AG04450 (cell line): ENCODE measurements around the gene ENOX1. TPM values are rescaled to one million over a fixed set of nuclear protein-coding genes. Genes with fewer than 3 reads are reported as not detected.

Source experiments
- CTCF ChIA-PET: fragments of 300-600, 350-600 bp; formaldehyde crosslinking; extraction: SDS; loops from one replicate; lab custom pipeline; 2022; ENCODE audit warnings: antibody characterized with exemption, inconsistent platforms; lab: Charles Lee
- POLR2A ChIA-PET: fragments of 350-600 bp; formaldehyde crosslinking; extraction: SDS; loops from one replicate; lab custom pipeline; 2021; ENCODE audit warnings: antibody characterized with exemption, inconsistent platforms; lab: Yijun Ruan, JAX
- DNase-seq: peaks from one replicate; pipeline ENCODE4 v3.0.0-alpha.2; 2011; ENCODE audit warnings: low read depth, low spot score
- H3K27ac ChIP-seq: one replicate; pipeline ENCODE4 v1.5.1; 2012; ENCODE audit warnings: low read depth, low read length, control low read depth
- H3K27me3 ChIP-seq: one replicate; pipeline ENCODE4 v1.6.0; 2012; ENCODE audit warnings: low read length; ENCODE audit not compliant: control insufficient read depth, insufficient read depth
- H3K4me3 ChIP-seq: 2 replicates; pipeline ENCODE4 v1.5.1; 2011; ENCODE audit warnings: mild to moderate bottlenecking, low read depth, low read length, control low read depth
- H3K9me3 ChIP-seq: 2 replicates; pipeline ENCODE4 v1.5.1; 2012; ENCODE audit warnings: low read length; ENCODE audit not compliant: control insufficient read depth, insufficient read depth
- polyA plus RNA-seq: library from polyadenylated mRNA; depleted of rRNA; stranded (reverse); fragments of >200 nt; gene quantifications from 2 replicates; pipeline ENCODE4 v1.2.3, GENCODE V29; 2011
- TF ChIP-seq, protein P1 (sequence below): IDR thresholded peaks from 2 replicates; pipeline ENCODE4 v1.5.1; 2011; ENCODE audit warnings: low read depth, low read length, control low read depth, inconsistent platforms

Gene ENOX1
- polyA plus RNA-seq, 1 experiment = 3.9 TPM

DNA sequence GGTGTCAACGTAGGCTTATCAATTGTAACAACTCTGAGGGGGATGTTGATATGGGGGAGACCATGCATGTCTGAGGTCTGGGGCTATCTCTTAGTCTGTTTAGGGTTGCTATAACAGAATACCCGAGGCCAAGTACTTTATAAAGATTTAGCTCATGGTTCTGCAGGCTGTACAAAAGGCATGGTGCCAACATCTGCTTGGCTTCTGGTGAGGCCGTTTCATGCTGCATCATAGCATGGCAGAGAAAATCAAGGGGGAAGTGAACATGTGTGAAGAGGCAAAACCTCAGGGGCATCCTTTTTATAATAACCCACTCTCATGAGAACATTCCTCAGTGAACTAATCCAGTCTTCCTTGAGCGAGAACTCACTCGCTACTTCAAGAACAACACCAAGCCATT, 353.8 kb downstream of the ENOX1 start:
- Histone ChIP-seq H3K9me3 (no peaks in the 10 kb centered on the region), H3K4me3 (no peak overlapping the region), H3K27me3 (no peaks in the 10 kb centered on the region), H3K27ac (no peak overlapping the region)
- no peak for DNase-seq
- ChIA-PET POLR2A (interaction anchor here (0.5 kb wide), 1 partner anchor 12 kb away, joined by 5 read pairs; no protein-coding TSS in a partner anchor), CTCF (no interaction called here)
- TF ChIP-seq, protein P1, sequence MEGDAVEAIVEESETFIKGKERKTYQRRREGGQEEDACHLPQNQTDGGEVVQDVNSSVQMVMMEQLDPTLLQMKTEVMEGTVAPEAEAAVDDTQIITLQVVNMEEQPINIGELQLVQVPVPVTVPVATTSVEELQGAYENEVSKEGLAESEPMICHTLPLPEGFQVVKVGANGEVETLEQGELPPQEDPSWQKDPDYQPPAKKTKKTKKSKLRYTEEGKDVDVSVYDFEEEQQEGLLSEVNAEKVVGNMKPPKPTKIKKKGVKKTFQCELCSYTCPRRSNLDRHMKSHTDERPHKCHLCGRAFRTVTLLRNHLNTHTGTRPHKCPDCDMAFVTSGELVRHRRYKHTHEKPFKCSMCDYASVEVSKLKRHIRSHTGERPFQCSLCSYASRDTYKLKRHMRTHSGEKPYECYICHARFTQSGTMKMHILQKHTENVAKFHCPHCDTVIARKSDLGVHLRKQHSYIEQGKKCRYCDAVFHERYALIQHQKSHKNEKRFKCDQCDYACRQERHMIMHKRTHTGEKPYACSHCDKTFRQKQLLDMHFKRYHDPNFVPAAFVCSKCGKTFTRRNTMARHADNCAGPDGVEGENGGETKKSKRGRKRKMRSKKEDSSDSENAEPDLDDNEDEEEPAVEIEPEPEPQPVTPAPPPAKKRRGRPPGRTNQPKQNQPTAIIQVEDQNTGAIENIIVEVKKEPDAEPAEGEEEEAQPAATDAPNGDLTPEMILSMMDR = no peak

DNA sequence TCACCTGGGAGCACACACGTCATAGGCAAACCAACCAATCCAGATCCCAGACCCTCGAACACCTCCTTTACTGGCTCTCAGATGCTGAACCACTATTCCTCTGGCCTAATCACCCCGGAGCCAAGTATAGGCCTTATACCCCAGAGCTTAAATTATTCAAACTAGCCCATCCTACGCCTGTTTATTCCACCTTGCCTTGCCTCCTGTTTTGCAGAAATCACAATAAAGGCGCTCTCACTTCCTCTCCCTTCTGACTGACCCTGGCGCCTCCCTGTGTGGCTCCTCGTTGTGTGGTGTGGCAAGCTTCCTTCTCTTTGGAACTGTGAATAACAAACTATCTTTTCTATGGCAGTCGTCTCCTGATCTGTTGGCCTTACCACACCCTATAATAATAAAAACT, 354.9 kb downstream of the ENOX1 start:
- TF ChIP-seq, protein P1 = no peak
- DNase-seq = no peak
- no peak overlapping the region for H3K27ac ChIP-seq
- POLR2A ChIA-PET = no interaction called here
- no peak overlapping the region for H3K4me3 ChIP-seq
- no peaks in the 10 kb centered on the region for H3K27me3 ChIP-seq
- no peaks in the 10 kb centered on the region for H3K9me3 ChIP-seq
- CTCF ChIA-PET = no interaction called here

DNA sequence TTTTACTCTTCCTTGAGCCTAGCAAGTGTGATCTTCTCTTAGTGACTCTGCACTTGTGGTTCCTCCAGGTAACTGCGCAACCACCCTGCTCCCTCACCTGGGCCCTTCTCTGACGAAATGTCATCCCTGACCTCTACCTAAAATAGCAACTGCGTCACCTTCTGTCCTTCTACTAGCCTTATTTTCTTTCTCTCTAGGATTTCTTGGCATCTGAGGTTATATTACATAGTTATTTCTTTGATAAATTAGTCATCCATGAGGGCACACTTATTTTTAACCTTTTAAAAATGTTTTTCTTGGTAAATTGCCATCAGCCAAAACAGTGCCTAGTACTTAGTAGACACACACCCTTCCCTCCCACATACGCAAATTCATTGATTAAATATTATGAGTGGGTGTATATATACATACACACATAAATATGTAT, 355.5 kb downstream of the ENOX1 start:
- Histone ChIP-seq H3K4me3 (no peak overlapping the region), H3K27me3 (no peaks in the 10 kb centered on the region), H3K9me3 (no peaks in the 10 kb centered on the region), H3K27ac (no peak overlapping the region)
- TF ChIP-seq, protein P1 = no peak
- DNase-seq = no peak
- ChIA-PET CTCF (no interaction called here), POLR2A (no interaction called here)

DNA sequence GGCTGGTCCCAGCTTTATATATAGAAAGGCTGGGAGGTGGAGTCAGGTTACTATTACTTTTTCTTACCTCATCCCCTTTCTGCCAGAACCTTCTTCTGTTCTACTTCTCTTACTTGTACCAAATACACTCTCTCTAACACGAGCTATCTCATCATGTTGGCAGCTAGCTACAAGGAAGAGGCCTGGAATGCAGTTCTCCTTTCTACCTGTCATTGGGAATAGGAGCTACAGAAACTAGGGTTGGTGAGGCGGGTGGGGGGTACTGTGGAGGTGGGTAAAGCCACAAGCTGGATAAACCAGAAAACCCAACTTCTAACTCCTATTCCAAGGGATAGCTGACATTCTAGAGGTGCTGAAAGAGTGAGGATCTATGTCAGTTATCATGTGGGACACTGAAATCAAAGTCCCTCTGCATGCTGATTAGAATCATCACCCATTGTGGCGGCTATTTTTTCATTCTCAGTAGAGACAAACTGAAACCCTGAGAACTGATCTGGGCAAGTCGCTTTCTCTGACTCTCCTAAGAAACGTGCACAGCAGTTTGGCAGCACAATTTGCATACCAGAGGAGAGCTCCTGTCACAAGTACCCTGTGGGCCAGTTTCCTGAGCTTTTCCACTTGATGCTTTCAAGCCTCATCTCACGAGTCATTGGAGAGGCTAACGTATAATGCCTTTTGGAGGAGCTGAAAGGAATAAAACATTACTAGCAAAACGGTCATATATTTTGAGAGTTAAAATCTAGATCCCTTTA, 358.1 kb downstream of the ENOX1 start:
- TF ChIP-seq, protein P1 = no peak
- Histone ChIP-seq H3K27ac (no peak overlapping the region), H3K27me3 (no peaks in the 10 kb centered on the region), H3K4me3 (no peak overlapping the region), H3K9me3 (no peaks in the 10 kb centered on the region)
- no peak for DNase-seq
- ChIA-PET CTCF (interaction anchor here (0.5 to 0.6 kb wide), 2 partner anchors 10 to 61 kb away, joined by 3 to 5 read pairs; no protein-coding TSS in a partner anchor), POLR2A (no interaction called here)

DNA sequence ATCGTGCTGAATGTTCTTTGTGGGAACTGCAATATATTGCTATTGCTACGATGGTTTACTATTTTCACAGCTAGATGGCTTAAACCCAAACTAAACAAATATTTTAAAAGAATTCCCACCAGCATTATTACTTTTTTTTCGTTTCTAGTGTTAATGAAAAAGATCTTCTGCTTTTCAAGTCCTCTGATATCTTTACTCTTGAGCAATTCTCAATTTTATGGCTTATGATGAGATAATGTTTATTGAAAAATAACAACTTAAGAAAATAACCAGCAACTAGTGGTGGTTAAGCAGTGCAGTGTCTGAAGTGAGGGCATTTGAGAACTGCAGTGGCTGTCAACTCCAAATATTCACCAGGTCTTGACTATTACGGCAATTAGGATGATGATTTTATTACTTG, 360.4 kb downstream of the ENOX1 start:
- POLR2A ChIA-PET = no interaction called here
- TF ChIP-seq, protein P1 = no peak
- Histone ChIP-seq H3K27me3 (no peaks in the 10 kb centered on the region), H3K9me3 (no peaks in the 10 kb centered on the region), H3K4me3 (no peak overlapping the region), H3K27ac (no peak overlapping the region)
- no peak for DNase-seq
- CTCF ChIA-PET = no interaction called here
